ENCODE results near the gene BMPR2. TPM values are rescaled to one million over a fixed set of nuclear protein-coding genes. Genes with fewer than 3 reads are reported as not detected.

The BMPR2 gene
- total and polyA plus RNA-seq, 2 of the 8 experiments (the other 6 are each of a cell fraction or from before 2014, with no cell fraction given): 5.5 to 19.8 TPM

DNA sequence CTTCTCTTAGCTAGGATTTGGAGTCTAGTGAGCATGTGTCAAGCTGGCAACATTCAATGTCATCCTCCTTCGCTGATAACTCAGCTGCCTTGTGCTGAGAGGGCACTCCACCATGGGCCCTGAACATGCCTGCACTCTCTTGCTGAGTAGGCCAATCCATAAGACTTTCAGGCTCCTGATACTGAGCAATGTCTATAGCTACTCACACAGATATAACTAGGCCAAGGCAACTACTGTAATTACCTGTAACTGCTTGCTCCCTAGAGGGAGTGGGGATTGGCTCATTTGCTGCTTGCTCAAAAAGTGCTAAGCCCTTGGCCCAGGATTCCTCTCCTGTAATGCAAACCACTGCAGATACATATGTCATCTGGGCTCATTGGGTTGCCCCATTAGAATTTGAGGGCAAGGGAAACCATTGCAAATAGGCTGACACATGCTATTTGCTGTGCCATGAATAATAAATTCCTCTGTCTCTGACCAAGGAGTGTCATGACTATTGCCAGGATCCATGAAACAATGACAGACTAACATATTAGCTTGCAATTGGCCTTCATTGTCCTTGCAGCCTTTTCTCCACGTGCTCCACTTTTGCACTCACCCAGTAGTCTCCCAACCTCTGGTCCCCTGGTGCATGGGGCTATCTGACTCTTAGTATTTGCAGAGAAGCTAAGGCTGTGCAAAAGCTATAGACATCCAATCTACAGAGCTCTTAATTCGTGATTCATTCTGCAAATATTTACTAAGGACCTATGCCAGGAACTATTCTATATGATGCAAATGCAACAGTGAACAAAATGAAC lies 36.9 kb upstream of the BMPR2 start (continued):
- TF ChIP-seq KDM4A (IDR thresholded peaks at IDR 0.05; ENCODE audit: low read depth, low read length, severe bottlenecking) (no peak), TAF7 (optimal IDR thresholded peaks at IDR 0.05; ENCODE audit: borderline replicate concordance, low read depth, low read length) (no peak), SP2 (IDR thresholded peaks at IDR 0.05; ENCODE audit: low read length) (no peak), RBBP5 (IDR thresholded peaks at IDR 0.05; ENCODE audit: borderline replicate concordance, low read depth, low read length) (no peak), SIX5 (IDR thresholded peaks at IDR 0.05; ENCODE audit: low read depth, low read length) (no peak), TEAD4 (IDR thresholded peaks at IDR 0.05; ENCODE audit: low read depth, low read length) (no peak), CBX5 (IDR thresholded peaks at IDR 0.05; ENCODE audit: low read depth, low read length) (no peak), JUND (IDR thresholded peaks at IDR 0.05; ENCODE audit: low read length) (no peak)
- TF ChIP-seq, protein P1, sequence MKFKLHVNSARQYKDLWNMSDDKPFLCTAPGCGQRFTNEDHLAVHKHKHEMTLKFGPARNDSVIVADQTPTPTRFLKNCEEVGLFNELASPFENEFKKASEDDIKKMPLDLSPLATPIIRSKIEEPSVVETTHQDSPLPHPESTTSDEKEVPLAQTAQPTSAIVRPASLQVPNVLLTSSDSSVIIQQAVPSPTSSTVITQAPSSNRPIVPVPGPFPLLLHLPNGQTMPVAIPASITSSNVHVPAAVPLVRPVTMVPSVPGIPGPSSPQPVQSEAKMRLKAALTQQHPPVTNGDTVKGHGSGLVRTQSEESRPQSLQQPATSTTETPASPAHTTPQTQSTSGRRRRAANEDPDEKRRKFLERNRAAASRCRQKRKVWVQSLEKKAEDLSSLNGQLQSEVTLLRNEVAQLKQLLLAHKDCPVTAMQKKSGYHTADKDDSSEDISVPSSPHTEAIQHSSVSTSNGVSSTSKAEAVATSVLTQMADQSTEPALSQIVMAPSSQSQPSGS (IDR thresholded peaks at IDR 0.05; ENCODE audit: low read length): no peak
